Measurements from ENCODE around the gene NUP37.

DNA sequence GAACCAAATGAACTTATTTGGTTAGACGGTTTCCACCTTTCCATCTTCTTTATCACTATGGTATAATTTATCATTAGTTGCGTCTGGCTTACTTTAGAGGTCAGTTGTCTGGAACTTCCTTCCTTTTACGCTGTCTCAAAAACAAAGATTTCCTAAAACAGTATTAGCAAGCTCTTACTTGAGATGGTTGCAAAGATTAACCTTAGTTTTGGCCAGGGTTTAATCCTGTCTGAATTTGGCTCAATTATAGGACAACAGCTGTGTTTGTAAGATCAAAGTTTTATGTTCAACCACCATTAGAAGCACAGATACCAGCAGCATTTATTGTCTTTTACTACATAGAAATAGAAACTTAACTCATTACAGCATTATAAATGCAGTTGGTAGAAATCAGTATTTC, 50.2 kb downstream of the NUP37 start:
- no peak for TF ChIP-seq ZBTB21 (tag by site-specific recombination; IDR thresholded peaks at IDR 0.05)
- TF ChIP-seq, protein P1, sequence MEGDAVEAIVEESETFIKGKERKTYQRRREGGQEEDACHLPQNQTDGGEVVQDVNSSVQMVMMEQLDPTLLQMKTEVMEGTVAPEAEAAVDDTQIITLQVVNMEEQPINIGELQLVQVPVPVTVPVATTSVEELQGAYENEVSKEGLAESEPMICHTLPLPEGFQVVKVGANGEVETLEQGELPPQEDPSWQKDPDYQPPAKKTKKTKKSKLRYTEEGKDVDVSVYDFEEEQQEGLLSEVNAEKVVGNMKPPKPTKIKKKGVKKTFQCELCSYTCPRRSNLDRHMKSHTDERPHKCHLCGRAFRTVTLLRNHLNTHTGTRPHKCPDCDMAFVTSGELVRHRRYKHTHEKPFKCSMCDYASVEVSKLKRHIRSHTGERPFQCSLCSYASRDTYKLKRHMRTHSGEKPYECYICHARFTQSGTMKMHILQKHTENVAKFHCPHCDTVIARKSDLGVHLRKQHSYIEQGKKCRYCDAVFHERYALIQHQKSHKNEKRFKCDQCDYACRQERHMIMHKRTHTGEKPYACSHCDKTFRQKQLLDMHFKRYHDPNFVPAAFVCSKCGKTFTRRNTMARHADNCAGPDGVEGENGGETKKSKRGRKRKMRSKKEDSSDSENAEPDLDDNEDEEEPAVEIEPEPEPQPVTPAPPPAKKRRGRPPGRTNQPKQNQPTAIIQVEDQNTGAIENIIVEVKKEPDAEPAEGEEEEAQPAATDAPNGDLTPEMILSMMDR (tag by site-specific recombination; IDR thresholded peaks at IDR 0.05) = no peak
- TF ChIP-seq, protein P2, sequence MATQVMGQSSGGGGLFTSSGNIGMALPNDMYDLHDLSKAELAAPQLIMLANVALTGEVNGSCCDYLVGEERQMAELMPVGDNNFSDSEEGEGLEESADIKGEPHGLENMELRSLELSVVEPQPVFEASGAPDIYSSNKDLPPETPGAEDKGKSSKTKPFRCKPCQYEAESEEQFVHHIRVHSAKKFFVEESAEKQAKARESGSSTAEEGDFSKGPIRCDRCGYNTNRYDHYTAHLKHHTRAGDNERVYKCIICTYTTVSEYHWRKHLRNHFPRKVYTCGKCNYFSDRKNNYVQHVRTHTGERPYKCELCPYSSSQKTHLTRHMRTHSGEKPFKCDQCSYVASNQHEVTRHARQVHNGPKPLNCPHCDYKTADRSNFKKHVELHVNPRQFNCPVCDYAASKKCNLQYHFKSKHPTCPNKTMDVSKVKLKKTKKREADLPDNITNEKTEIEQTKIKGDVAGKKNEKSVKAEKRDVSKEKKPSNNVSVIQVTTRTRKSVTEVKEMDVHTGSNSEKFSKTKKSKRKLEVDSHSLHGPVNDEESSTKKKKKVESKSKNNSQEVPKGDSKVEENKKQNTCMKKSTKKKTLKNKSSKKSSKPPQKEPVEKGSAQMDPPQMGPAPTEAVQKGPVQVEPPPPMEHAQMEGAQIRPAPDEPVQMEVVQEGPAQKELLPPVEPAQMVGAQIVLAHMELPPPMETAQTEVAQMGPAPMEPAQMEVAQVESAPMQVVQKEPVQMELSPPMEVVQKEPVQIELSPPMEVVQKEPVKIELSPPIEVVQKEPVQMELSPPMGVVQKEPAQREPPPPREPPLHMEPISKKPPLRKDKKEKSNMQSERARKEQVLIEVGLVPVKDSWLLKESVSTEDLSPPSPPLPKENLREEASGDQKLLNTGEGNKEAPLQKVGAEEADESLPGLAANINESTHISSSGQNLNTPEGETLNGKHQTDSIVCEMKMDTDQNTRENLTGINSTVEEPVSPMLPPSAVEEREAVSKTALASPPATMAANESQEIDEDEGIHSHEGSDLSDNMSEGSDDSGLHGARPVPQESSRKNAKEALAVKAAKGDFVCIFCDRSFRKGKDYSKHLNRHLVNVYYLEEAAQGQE (tag by site-specific recombination; IDR thresholded peaks at IDR 0.05) = no peak
- TF ChIP-seq, protein P3, sequence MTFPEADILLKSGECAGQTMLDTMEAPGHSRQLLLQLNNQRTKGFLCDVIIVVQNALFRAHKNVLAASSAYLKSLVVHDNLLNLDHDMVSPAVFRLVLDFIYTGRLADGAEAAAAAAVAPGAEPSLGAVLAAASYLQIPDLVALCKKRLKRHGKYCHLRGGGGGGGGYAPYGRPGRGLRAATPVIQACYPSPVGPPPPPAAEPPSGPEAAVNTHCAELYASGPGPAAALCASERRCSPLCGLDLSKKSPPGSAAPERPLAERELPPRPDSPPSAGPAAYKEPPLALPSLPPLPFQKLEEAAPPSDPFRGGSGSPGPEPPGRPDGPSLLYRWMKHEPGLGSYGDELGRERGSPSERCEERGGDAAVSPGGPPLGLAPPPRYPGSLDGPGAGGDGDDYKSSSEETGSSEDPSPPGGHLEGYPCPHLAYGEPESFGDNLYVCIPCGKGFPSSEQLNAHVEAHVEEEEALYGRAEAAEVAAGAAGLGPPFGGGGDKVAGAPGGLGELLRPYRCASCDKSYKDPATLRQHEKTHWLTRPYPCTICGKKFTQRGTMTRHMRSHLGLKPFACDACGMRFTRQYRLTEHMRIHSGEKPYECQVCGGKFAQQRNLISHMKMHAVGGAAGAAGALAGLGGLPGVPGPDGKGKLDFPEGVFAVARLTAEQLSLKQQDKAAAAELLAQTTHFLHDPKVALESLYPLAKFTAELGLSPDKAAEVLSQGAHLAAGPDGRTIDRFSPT (tag by site-specific recombination; IDR thresholded peaks at IDR 0.05) = no peak
- TF ChIP-seq, protein P4, sequence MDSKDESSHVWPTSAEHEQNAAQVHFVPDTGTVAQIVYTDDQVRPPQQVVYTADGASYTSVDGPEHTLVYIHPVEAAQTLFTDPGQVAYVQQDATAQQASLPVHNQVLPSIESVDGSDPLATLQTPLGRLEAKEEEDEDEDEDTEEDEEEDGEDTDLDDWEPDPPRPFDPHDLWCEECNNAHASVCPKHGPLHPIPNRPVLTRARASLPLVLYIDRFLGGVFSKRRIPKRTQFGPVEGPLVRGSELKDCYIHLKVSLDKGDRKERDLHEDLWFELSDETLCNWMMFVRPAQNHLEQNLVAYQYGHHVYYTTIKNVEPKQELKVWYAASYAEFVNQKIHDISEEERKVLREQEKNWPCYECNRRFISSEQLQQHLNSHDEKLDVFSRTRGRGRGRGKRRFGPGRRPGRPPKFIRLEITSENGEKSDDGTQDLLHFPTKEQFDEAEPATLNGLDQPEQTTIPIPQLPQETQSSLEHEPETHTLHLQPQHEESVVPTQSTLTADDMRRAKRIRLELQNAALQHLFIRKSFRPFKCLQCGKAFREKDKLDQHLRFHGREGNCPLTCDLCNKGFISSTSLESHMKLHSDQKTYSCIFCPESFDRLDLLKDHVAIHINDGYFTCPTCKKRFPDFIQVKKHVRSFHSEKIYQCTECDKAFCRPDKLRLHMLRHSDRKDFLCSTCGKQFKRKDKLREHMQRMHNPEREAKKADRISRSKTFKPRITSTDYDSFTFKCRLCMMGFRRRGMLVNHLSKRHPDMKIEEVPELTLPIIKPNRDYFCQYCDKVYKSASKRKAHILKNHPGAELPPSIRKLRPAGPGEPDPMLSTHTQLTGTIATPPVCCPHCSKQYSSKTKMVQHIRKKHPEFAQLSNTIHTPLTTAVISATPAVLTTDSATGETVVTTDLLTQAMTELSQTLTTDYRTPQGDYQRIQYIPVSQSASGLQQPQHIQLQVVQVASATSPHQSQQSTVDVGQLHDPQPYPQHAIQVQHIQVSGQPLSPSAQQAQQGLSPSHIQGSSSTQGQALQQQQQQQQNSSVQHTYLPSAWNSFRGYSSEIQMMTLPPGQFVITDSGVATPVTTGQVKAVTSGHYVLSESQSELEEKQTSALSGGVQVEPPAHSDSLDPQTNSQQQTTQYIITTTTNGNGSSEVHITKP (tag by site-specific recombination; IDR thresholded peaks at IDR 0.05) = no peak
- no peak for TF ChIP-seq MYNN (tag by site-specific recombination; IDR thresholded peaks at IDR 0.05; ENCODE audit: borderline replicate concordance)
- no peak for TF ChIP-seq KLF10 (tag by site-specific recombination; IDR thresholded peaks at IDR 0.05)
- TF ChIP-seq ZFP37 (tag by site-specific recombination; IDR thresholded peaks at IDR 0.05) = no peak
- TF ChIP-seq, protein P5, sequence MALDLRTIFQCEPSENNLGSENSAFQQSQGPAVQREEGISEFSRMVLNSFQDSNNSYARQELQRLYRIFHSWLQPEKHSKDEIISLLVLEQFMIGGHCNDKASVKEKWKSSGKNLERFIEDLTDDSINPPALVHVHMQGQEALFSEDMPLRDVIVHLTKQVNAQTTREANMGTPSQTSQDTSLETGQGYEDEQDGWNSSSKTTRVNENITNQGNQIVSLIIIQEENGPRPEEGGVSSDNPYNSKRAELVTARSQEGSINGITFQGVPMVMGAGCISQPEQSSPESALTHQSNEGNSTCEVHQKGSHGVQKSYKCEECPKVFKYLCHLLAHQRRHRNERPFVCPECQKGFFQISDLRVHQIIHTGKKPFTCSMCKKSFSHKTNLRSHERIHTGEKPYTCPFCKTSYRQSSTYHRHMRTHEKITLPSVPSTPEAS (tag by site-specific recombination; IDR thresholded peaks at IDR 0.05) = no peak
- no peak for TF ChIP-seq HOXD13 (CRISPR knock-in tag; IDR thresholded peaks at IDR 0.05; ENCODE audit: borderline replicate concordance)
- TF ChIP-seq ZNF76 (tag by site-specific recombination; IDR thresholded peaks at IDR 0.05; ENCODE audit: borderline replicate concordance, low read depth) = no peak
- no peak for TF ChIP-seq YY1 (tag by site-specific recombination; IDR thresholded peaks at IDR 0.05)
- no peak for TF ChIP-seq ZNF274 (IDR thresholded peaks at IDR 0.05; ENCODE audit: low read length)
- TF ChIP-seq ZNF274 (tag by site-specific recombination; IDR thresholded peaks at IDR 0.05; ENCODE audit: borderline replicate concordance) = no peak
